Measurements from ENCODE around the gene GPBP1. TPM values are rescaled to one million over a fixed set of nuclear protein-coding genes. Genes with fewer than 3 reads are reported as not detected.

GPBP1 gene
- total and polyA plus RNA-seq, 2 of the 4 experiments (the other 2 are of a cell fraction) = 24.3 to 29.2 TPM

GRCh38 chr5:57303985-57304384 is 130.1 kb downstream of the GPBP1 start:
- in situ Hi-C loops (cut with MboI; ENCODE audit: low sequenced_read_pairs) = no loop called here
- Histone ChIP-seq H3K4me2 (ENCODE audit: low read depth, low read length) (peak overlapping the region; percentile 63; the same call in 1 of the 2 replicates), H2AK9ac (replicated peaks; ENCODE audit: low read depth, low read length, poor library complexity) (no peak overlapping the region), H2BK15ac (ENCODE audit: low read depth, low read length) (peak overlapping the region; percentile 71; the same call in 1 of the 3 replicates), H3K4ac (ENCODE audit: low read depth, low read length) (peak overlapping the region; percentile 82), H4K20me1 (ENCODE audit: insufficient read depth, low read length) (no peaks in the 10 kb centered on the region), H4K8ac (ENCODE audit: low read depth in 2 of 2, low read length in 2 of 2) (peak overlapping the region in 1 of 2 experiments; percentile 77; a peak in 1 of 4 replicates), H3K27me3 (ENCODE audit: control insufficient read depth, insufficient read depth, low read length) (no peaks in the 10 kb centered on the region), H4K91ac (ENCODE audit: insufficient read depth, low read depth, low read length) (peak overlapping the region; percentile 90), H3K9ac (ENCODE audit: low read depth, low read length) (peak overlapping the region; percentile 24; the same call in 1 of the 2 replicates), H2AK5ac (ENCODE audit: low read depth, low read length) (peak overlapping the region; percentile 90), H4K5ac (ENCODE audit: low read depth, low read length) (peak overlapping the region; percentile 83), H2BK20ac (ENCODE audit: low read depth, low read length) (peak overlapping the region; percentile 95), H3K18ac (ENCODE audit: low read depth, low read length) (peak overlapping the region; percentile 95), H3K36me3 (ENCODE audit: control insufficient read depth, insufficient read depth, low read length) (no peaks in the 10 kb centered on the region), H2AFZ (replicated peaks; ENCODE audit: low read length, poor library complexity) (no peak overlapping the region), H3K56ac (ENCODE audit: extremely low read depth, insufficient read depth, low read length) (peak overlapping the region; percentile 13; the same call in 1 of the 2 replicates), H2BK120ac (ENCODE audit: low read depth, low read length) (peak overlapping the region; percentile 95), H3K23ac (ENCODE audit: low read depth, low read length) (peak overlapping the region; percentile 58), H3K9me1 (ENCODE audit: insufficient read depth, low read length) (peaks cover 12% of the 10 kb centered on the region), H3K4me1 (ENCODE audit: control insufficient read depth, insufficient read depth, low read length) (peaks cover 14% of the 10 kb centered on the region), H2BK5ac (ENCODE audit: low read depth, low read length, poor library complexity, severe bottlenecking) (peak overlapping the region; percentile 38), H3K27ac (ENCODE audit: insufficient read depth, low read length) (peak overlapping the region; percentile 88; the same call in 1 of the 2 replicates), H3K14ac (replicated peaks; ENCODE audit: low read depth, low read length) (peak overlapping the region; percentile 85), H3K79me1 (ENCODE audit: low read depth in 1 of 2, low read length in 2 of 2) (no peaks in the 10 kb centered on the region; a peak in 1 of 4 replicates), H3K4me3 (ENCODE audit: insufficient read depth, low read depth, low read length) (no peak overlapping the region), H3K9me3 (ENCODE audit: control insufficient read depth, insufficient read depth, low read length) (peaks cover 5% of the 10 kb centered on the region; the same call in 1 of the 2 replicates)
- intact Hi-C loops (cut with micrococcal nuclease) = no loop called here
- DNase-seq (no peak), ATAC-seq (ENCODE audit: low read depth) (no peak)
- dilution Hi-C loops (cut with HindIII; ENCODE audit: low sequenced_read_pairs, unreplicated experiment) = no loop called here
- no TSS peak for BruUV-seq (replicated peaks)
- TF ChIP-seq CHD1 (IDR thresholded peaks at IDR 0.05; ENCODE audit: low read depth, low read length) (no peak), MAZ (IDR thresholded peaks at IDR 0.05; ENCODE audit: borderline replicate concordance, low read depth, low read length) (no peak), CTCF (conservative IDR thresholded peaks at IDR 0.05; ENCODE audit: low read depth, low read length) (0 out of 2 replicates have a peak, but pooled peaks have one; percentile 9)
- POLR2A ChIA-PET (ENCODE audit: unreplicated experiment) = interaction anchor here (0.6 kb wide), 1 partner anchor 534 kb away, joined by 3 read pairs; no protein-coding TSS in a partner anchor
- CTCF ChIA-PET = interaction anchor here (1.0 kb wide), 1 partner anchor 8 kb away, joined by 5 read pairs; no protein-coding TSS in a partner anchor
- no CpG with 5 or more reads among the region's 3 CpGs for WGBS, 2 experiments (ENCODE audit: extremely low coverage in 2 of 2, insufficient read length in 1 of 2)
